ENCODE data around the gene ARID1B. TPM values are rescaled to one million over a fixed set of nuclear protein-coding genes. Genes with fewer than 3 reads are reported as not detected.

Gene ARID1B
- polyA plus RNA-seq, 10 donors: 53.5 to 73.2 (median 62.9) TPM

GRCh38 chr6:157045831-157046454, 268.8 kb downstream of the ARID1B start:
- peak in 2 of 3 donors; percentile 26 to 47 for DNase-seq

GRCh38 chr6:157046776-157047175, 269.6 kb downstream of the ARID1B start:
- no peak for DNase-seq

- no peak for DNase-seq
These were observed 270.1 kb downstream of the ARID1B start for GRCh38 chr6:157047328-157047727.

GRCh38 chr6:157047951-157048350, 270.8 kb downstream of the ARID1B start:
- peak in 1 of 3 donors; percentile 46 for DNase-seq

GRCh38 chr6:157049133-157049532, 272.0 kb downstream of the ARID1B start:
- no peak for DNase-seq

- peak in 2 of 3 donors; percentile 34 to 64 for DNase-seq
These were observed 273.5 kb downstream of the ARID1B start for GRCh38 chr6:157050537-157051265.

- no peak for DNase-seq
These were observed 277.4 kb downstream of the ARID1B start for GRCh38 chr6:157054531-157054979.

GRCh38 chr6:157055863-157056262, 278.7 kb downstream of the ARID1B start:
- DNase-seq: no peak

GRCh38 chr6:157056275-157056674, 279.1 kb downstream of the ARID1B start:
- no peak for DNase-seq

GRCh38 chr6:157058574-157058973, 281.4 kb downstream of the ARID1B start:
- DNase-seq: no peak

- peak in 1 of 3 donors; percentile 24 for DNase-seq
These were observed 282.6 kb downstream of the ARID1B start for GRCh38 chr6:157059781-157060180.

GRCh38 chr6:157060440-157060952, 283.3 kb downstream of the ARID1B start:
- DNase-seq: no peak

- no peak for DNase-seq
These were observed 284.8 kb downstream of the ARID1B start for GRCh38 chr6:157061770-157062594.

GRCh38 chr6:157063176-157063905, 286.2 kb downstream of the ARID1B start:
- DNase-seq: no peak

- DNase-seq: no peak
These were observed 286.7 kb downstream of the ARID1B start for GRCh38 chr6:157063923-157064322.

GRCh38 chr6:157064502-157064901, 287.3 kb downstream of the ARID1B start:
- no peak for DNase-seq

- DNase-seq: no peak
These were observed 288.2 kb downstream of the ARID1B start for GRCh38 chr6:157065366-157065765.

GRCh38 chr6:157066781-157067491, 289.8 kb downstream of the ARID1B start:
- no peak for DNase-seq

- no peak for DNase-seq
These were observed 290.3 kb downstream of the ARID1B start for GRCh38 chr6:157067507-157067906.

GRCh38 chr6:157068691-157069324, 291.6 kb downstream of the ARID1B start:
- DNase-seq: peak in 1 of 3 donors; percentile 30

Data from muscle of back (tissue), 11 donors.